GM23248 (cell line): Measurements from ENCODE around the gene HELZ2. TPM values are rescaled to one million over a fixed set of nuclear protein-coding genes. Genes with fewer than 3 reads are reported as not detected.

Source experiments
- DNase-seq: peaks from one replicate; pipeline ENCODE4 v3.0.0-alpha.2; 2015
- H2AFZ ChIP-seq: fragments of 200-600 bp; sonication (generic); 2 replicates; pipeline ENCODE4 v1.6.1; 2016; ENCODE audit warnings: antibody characterized with exemption
- H3F3A ChIP-seq: fragments of 200-600 bp; sonication (generic); 2 replicates; pipeline ENCODE4 v1.6.1; 2016; ENCODE audit warnings: mild to moderate bottlenecking, antibody characterized with exemption, mixed run types; ENCODE audit not compliant: insufficient read depth
- H3K27ac ChIP-seq: fragments of 200-600 bp; sonication (generic); 2 replicates; pipeline ENCODE4 v1.5.1; 2016; ENCODE audit warnings: mild to moderate bottlenecking
- H3K27me3 ChIP-seq: fragments of 200-600 bp; sonication (generic); replicated peaks from 2 replicates; pipeline ENCODE4 v1.6.1; 2016; ENCODE audit warnings: mild to moderate bottlenecking; ENCODE audit not compliant: insufficient read depth
- H3K36me3 ChIP-seq: fragments of 200-600 bp; sonication (generic); 2 replicates; pipeline ENCODE4 v1.6.1; 2016; ENCODE audit warnings: low read depth, mild to moderate bottlenecking
- H3K4me1 ChIP-seq: fragments of 200-600 bp; sonication (generic); 2 replicates; pipeline ENCODE4 v1.6.1; 2016; ENCODE audit warnings: mild to moderate bottlenecking; ENCODE audit not compliant: insufficient read depth
- H3K4me2 ChIP-seq: fragments of 200-600 bp; sonication (generic); one replicate; pipeline ENCODE4 v1.6.1; 2016; ENCODE audit warnings: mild to moderate bottlenecking; ENCODE audit not compliant: unreplicated experiment
- H3K4me3 ChIP-seq: fragments of 200-600 bp; sonication (generic); 2 replicates; pipeline ENCODE4 v1.5.1; 2016; ENCODE audit warnings: mild to moderate bottlenecking
- H3K79me2 ChIP-seq: fragments of 200-600 bp; sonication (generic); 2 replicates; pipeline ENCODE4 v1.6.1; 2016; ENCODE audit warnings: mild to moderate bottlenecking; ENCODE audit not compliant: insufficient read depth
- H3K9ac ChIP-seq: fragments of 200-600 bp; sonication (generic); 2 replicates; pipeline ENCODE4 v1.6.1; 2016; ENCODE audit warnings: mild to moderate bottlenecking
- H3K9me2 ChIP-seq: fragments of 200-600 bp; sonication (generic); 2 replicates; pipeline ENCODE4 v1.6.1; 2016; ENCODE audit warnings: mixed run types, mild to moderate bottlenecking, moderate library complexity; ENCODE audit not compliant: insufficient read depth
- H3K9me3 ChIP-seq: fragments of 200-600 bp; sonication (generic); one replicate; pipeline ENCODE4 v1.6.1; 2017; ENCODE audit warnings: low read depth
- H4K20me1 ChIP-seq: fragments of 200-600 bp; sonication (generic); 2 replicates; pipeline ENCODE4 v1.6.0; 2016; ENCODE audit not compliant: insufficient read depth
- EZH2 ChIP-seq: fragments of 200-600 bp; sonication (generic); IDR thresholded peaks from 2 replicates; pipeline ENCODE4 v1.6.1; 2018; ENCODE audit warnings: antibody characterized with exemption, mild to moderate bottlenecking; ENCODE audit not compliant: insufficient read depth, poor library complexity, severe bottlenecking
- EZH2phosphoT487 ChIP-seq: fragments of 200-600 bp; sonication (generic); IDR thresholded peaks from 2 replicates; pipeline ENCODE4 v1.6.1; 2018; ENCODE audit warnings: antibody characterized with exemption, moderate library complexity, mild to moderate bottlenecking, low read depth; ENCODE audit not compliant: insufficient read depth
- WGBS, 2 experiments: methylation state at CpG; one replicate each; pipeline ENCODE4 v1.1.6; 2015 to 2017; ENCODE audit warnings: low lambda C conversion rate in 2 of 2, low coverage in 1 of 2; ENCODE audit errors: missing lambda C conversion rate in 2 of 2; 5-methylcytosine and 5-hydroxymethylcytosine counted together
- in situ Hi-C: fragments of 300-500 bp; cut with MboI; formaldehyde crosslinking; loops from 2 replicates; pipeline ENCODE4 v1.15.0; 2020
- polyA plus RNA-seq: library from polyadenylated mRNA; unstranded; fragments of >200 nt; fragmentation: Nextera tagmentation; extraction: Ambion mirVana; gene quantifications from 2 replicates; pipeline ENCODE4 v1.2.1, GENCODE V29; 2016
- total RNA-seq: library from RNA; depleted of rRNA; stranded (reverse); fragments of >200 nt; shearing (Covaris generic); gene quantifications from 2 replicates; pipeline ENCODE4 v1.2.3, GENCODE V29; 2014

HELZ2 gene
- total and polyA plus RNA-seq, 2 experiments from 2014 or later: 3.0 to 17.5 TPM

DNA sequence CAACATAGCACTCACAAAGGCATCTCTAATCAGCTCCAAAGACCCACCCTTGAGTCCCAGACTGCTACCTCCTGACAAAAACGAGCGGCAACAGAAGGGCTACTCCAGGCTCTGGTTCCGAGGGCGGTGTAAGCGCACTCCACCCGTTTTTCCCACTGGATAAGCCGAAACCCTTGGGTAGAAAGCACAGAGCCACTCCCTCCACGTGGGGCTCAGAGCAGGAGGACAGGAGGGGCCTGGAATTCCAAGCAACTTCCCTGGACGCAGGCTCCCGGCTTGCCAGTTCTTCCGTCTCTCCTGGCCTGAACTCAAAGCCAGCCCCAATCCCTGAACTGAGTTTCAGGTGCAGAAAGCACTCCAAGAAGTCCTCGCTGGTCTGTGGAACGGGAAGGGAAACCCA, 45.5 kb upstream of the HELZ2 start:
- H3K4me2 ChIP-seq: no peak overlapping the region
- no peaks in the 10 kb centered on the region for H4K20me1 ChIP-seq
- H3K9me2 ChIP-seq: no peaks in the 10 kb centered on the region
- H3K4me3 ChIP-seq: no peak overlapping the region
- no peak overlapping the region for H2AFZ ChIP-seq
- no peaks in the 10 kb centered on the region for H3K9me3 ChIP-seq
- peaks cover 90% of the 10 kb centered on the region for H3K79me2 ChIP-seq
- DNase-seq: no peak
- in situ Hi-C loops: no loop called here
- H3K9ac ChIP-seq: no peak overlapping the region
- H3K27ac ChIP-seq: no peak overlapping the region
- TF ChIP-seq EZH2phosphoT487 (no peak), EZH2 (no peak)
- H3F3A ChIP-seq: no peaks in the 10 kb centered on the region
- H3K36me3 ChIP-seq: peaks cover 5% of the 10 kb centered on the region; the same call in 1 of the 2 replicates
- no peaks in the 10 kb centered on the region for H3K27me3 ChIP-seq
- WGBS, 2 experiments: 83 to 85% methylated on average over 13 of the region's 13 CpGs
- no peaks in the 10 kb centered on the region for H3K4me1 ChIP-seq

DNA sequence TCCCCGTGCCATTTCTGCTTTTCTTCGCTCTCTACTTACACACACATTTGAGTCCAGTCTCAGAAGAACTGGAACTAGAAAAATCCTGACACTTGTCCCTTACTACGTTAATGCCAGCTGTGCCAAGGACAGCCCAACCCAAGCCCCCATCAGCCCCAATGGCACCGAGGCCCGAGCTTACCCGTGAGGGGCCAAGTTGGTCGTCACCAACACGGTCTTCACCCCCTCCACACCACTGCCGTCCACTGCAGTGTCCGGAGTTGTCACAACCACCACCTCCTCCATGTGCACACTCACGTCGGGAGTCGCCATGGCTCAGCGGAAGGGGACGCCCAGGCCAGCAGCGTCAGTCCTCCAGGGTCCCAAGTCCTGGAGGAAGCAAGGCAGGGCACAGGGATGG, 45.0 kb upstream of the HELZ2 start:
- TF ChIP-seq EZH2phosphoT487: no peak
- no peak for TF ChIP-seq EZH2

DNA sequence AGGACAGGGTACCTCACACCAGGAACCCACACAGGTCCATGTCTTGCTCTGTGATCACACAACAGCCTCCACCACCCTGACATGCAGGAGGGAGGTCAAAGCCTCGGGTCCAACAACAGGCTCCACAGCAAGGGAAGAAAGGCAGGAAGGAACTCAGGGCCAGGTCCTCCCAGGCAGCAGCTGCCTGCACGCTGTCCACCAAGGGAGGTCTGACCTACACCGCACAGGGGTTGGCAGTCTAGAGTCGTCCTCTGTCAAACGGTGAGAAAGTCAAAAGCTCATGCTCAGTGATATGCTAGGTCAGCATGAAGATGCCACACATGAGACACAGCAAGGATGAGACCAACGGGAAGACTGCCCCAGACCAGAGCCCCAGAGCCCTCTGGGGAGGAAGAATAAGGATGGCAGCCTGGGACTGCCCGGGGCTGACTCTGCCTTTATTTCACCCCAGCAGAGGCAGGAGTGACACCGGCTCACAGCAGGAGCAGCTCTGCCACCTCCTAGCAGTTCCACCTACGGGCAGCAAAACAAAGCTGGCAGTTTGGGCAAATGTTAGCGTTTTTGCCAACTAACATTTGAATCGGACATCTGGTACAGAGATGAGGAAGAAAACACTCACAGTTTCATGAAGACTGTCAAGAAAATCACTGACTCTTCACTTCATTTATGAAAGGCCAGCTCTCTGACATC, 44.4 kb upstream of the HELZ2 start:
- peaks cover 5% of the 10 kb centered on the region; the same call in 1 of the 2 replicates for H3K36me3 ChIP-seq
- no peaks in the 10 kb centered on the region for H3K9me3 ChIP-seq
- no peak overlapping the region for H3K9ac ChIP-seq
- no peak overlapping the region for H3K4me3 ChIP-seq
- no peaks in the 10 kb centered on the region for H3K9me2 ChIP-seq
- TF ChIP-seq EZH2phosphoT487 (no peak), EZH2 (no peak)
- H3K27ac ChIP-seq: no peak overlapping the region
- no peaks in the 10 kb centered on the region for H4K20me1 ChIP-seq
- H3K4me1 ChIP-seq: no peaks in the 10 kb centered on the region
- H2AFZ ChIP-seq: no peak overlapping the region
- peaks cover 85% of the 10 kb centered on the region for H3K79me2 ChIP-seq
- H3F3A ChIP-seq: no peaks in the 10 kb centered on the region
- H3K4me2 ChIP-seq: no peak overlapping the region
- H3K27me3 ChIP-seq: no peaks in the 10 kb centered on the region
- 91 to 95% methylated on average over 11 of the region's 11 CpGs for WGBS, 2 experiments
- DNase-seq: no peak
- in situ Hi-C loops: no loop called here

More for the DNA sequence above, 45.0 kb upstream of the HELZ2 start:
- Histone ChIP-seq H3K4me2 (no peak overlapping the region), H3K9me3 (no peaks in the 10 kb centered on the region), H3F3A (no peaks in the 10 kb centered on the region), H3K4me1 (no peaks in the 10 kb centered on the region), H3K4me3 (no peak overlapping the region), H3K9me2 (no peaks in the 10 kb centered on the region), H2AFZ (no peak overlapping the region), H4K20me1 (no peaks in the 10 kb centered on the region), H3K9ac (no peak overlapping the region), H3K36me3 (peaks cover 5% of the 10 kb centered on the region; the same call in 1 of the 2 replicates), H3K27ac (no peak overlapping the region), H3K27me3 (no peaks in the 10 kb centered on the region), H3K79me2 (peaks cover 85% of the 10 kb centered on the region)
- 94 to 98% methylated on average over 16 of the region's 16 CpGs for WGBS, 2 experiments
- in situ Hi-C loops: no loop called here
- DNase-seq: no peak

DNA sequence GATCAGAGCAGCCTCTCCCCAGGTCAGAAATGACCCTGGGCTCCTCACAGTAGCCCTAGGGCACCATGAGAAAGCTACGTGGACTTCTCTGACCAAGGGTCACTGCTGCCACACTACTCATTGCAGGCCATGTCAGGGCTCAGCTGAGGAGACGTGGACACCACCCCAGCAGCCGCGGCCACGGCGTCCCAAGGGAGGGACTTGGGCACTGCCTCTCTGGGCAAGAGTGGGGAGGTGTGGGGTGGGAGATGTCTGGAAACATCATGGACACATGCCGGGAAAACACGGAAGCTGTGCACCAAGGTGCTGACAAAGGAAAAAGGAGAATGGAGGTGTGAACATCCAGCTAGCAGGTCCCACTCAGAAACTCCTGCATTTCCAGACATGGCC, 43.8 kb upstream of the HELZ2 start:
- Histone ChIP-seq H3K4me2 (no peak overlapping the region), H3K4me1 (no peaks in the 10 kb centered on the region), H3K9me3 (no peaks in the 10 kb centered on the region), H3K9ac (no peak overlapping the region), H4K20me1 (no peaks in the 10 kb centered on the region), H3K4me3 (no peak overlapping the region), H3K9me2 (no peaks in the 10 kb centered on the region), H3K79me2 (peaks cover 85% of the 10 kb centered on the region), H3F3A (no peaks in the 10 kb centered on the region), H3K27ac (no peak overlapping the region), H3K27me3 (no peaks in the 10 kb centered on the region), H3K36me3 (peaks cover 5% of the 10 kb centered on the region; the same call in 1 of the 2 replicates), H2AFZ (no peak overlapping the region)
- WGBS, 2 experiments: 96 to 97% methylated on average over 8 of the region's 8 CpGs
- TF ChIP-seq EZH2phosphoT487 (no peak), EZH2 (no peak)
- in situ Hi-C loops: no loop called here
- no peak for DNase-seq
